ENCODE measurements around the gene SHOX.

DNA sequence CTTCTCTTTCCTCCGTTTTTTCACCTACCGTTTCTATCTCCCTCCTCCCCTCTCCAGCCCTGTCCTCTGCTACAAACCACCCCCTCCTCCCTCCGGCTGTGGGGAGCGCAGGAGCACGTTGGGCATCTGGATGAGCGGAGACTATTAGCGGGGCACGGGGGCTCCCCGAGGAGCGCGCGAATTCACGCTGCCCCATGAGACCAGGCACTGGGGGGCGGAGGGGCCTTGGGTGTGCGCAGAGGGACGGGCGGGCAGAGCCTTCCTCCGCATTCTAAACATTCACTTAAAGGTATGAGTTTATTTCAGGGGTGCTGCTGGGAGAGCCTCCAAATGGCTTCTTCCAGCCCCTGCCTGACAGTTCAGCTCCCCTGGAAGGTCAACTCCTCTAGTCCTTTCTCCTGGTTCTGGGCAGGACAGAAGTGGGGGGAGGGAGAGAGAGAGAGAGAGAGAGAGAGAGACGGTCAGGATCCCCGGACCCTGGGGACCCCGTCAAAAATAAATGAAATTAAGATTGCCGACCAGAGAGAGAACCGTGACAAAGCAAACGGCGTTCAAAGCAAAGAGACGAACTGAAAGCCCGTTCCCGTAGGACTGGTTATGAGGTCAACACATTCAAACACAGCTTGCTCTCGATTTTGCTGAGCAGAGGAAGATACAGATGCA, 5.0 kb downstream of the SHOX start:
- TF ChIP-seq, protein P1, sequence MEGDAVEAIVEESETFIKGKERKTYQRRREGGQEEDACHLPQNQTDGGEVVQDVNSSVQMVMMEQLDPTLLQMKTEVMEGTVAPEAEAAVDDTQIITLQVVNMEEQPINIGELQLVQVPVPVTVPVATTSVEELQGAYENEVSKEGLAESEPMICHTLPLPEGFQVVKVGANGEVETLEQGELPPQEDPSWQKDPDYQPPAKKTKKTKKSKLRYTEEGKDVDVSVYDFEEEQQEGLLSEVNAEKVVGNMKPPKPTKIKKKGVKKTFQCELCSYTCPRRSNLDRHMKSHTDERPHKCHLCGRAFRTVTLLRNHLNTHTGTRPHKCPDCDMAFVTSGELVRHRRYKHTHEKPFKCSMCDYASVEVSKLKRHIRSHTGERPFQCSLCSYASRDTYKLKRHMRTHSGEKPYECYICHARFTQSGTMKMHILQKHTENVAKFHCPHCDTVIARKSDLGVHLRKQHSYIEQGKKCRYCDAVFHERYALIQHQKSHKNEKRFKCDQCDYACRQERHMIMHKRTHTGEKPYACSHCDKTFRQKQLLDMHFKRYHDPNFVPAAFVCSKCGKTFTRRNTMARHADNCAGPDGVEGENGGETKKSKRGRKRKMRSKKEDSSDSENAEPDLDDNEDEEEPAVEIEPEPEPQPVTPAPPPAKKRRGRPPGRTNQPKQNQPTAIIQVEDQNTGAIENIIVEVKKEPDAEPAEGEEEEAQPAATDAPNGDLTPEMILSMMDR (IDR thresholded peaks at IDR 0.05 in 4 of 5, conservative IDR thresholded peaks at IDR 0.05 in 1 of 5): no peak
- no peak for TF ChIP-seq POLR2A (IDR thresholded peaks at IDR 0.05)

All from gastrocnemius medialis (tissue), 4 donors.